Endothelial cell of umbilical vein (primary cell): Measurements from ENCODE around the gene DGKD. TPM values are rescaled to one million over a fixed set of nuclear protein-coding genes. Genes with fewer than 3 reads are reported as not detected.

ENCODE experiments used
- BruUV-seq: library from RNA; stranded (reverse); fragments of 400-500 nt; replicated peaks from 2 replicates; lab custom pipeline; 2021; lab: Mats Ljungman, UMichigan
- CTCF ChIA-PET: fragments of 300-600, 350-600 bp; sonication (Branson Sonifier 250); formaldehyde crosslinking; loops from one replicate; lab custom pipeline; 2021; ENCODE audit warnings: antibody characterized with exemption, inconsistent platforms; lab: Charles Lee
- POLR2A ChIA-PET: fragments of 300-600, 350-600 bp; sonication (Branson Sonifier 250); formaldehyde crosslinking; loops from one replicate; lab custom pipeline; 2021; ENCODE audit warnings: antibody characterized with exemption, inconsistent platforms; lab: Charles Lee
- DNase-seq: peaks from one replicate; pipeline ENCODE4 v3.0.0-alpha.2; 2011; ENCODE audit warnings: low read depth, low spot score
- FAIRE-seq: peaks from 2 replicates; lab custom pipeline; 2011; peaks lifted over from hg19 to GRCh38; lab: Jason Lieb, UNC
- H2AFZ ChIP-seq: 2 replicates; pipeline ENCODE4 v1.6.0; 2012; ENCODE audit warnings: low read depth, low read length, control low read depth, inconsistent platforms
- H3K27ac ChIP-seq: 2 replicates; pipeline ENCODE4 v1.5.1; 2011; ENCODE audit warnings: low read depth, mild to moderate bottlenecking, control low read depth, low read length, moderate library complexity; ENCODE audit not compliant: insufficient read depth
- H3K27me3 ChIP-seq, 2 experiments: 2 replicates each; pipeline versions ENCODE4 v1.6.0 to v1.6.1; 2011; ENCODE audit warnings: low read length in 2 of 2, mixed read lengths in 1 of 2; ENCODE audit not compliant: control insufficient read depth in 2 of 2, insufficient read depth in 2 of 2
- H3K36me3 ChIP-seq, 2 experiments: 2 replicates in 1 of 2; 3 replicates in 1 of 2; pipeline ENCODE4 v1.5.1; 2011; ENCODE audit warnings: low read length in 2 of 2, mild to moderate bottlenecking in 1 of 2, moderate library complexity in 1 of 2; ENCODE audit not compliant: control insufficient read depth in 2 of 2, insufficient read depth in 2 of 2; ENCODE audit errors: extremely low read depth in 1 of 2
- H3K4me1 ChIP-seq: 3 replicates; pipeline ENCODE4 v1.5.1; 2011; ENCODE audit warnings: mild to moderate bottlenecking, low read length; ENCODE audit not compliant: control insufficient read depth, insufficient read depth; ENCODE audit errors: extremely low read depth
- H3K4me2 ChIP-seq: 2 replicates; pipeline ENCODE4 v1.6.1; 2011; ENCODE audit warnings: low read length, control low read depth, mixed read lengths; ENCODE audit not compliant: insufficient read depth
- H3K4me3 ChIP-seq, 3 experiments: fragments of 200-600 bp in 1 of 3; sonication (generic), shearing (Covaris generic) in 1 of 3; replicated peaks in 1 of 3; 2 replicates each; pipeline ENCODE4 v1.5.1; 2011 to 2016; ENCODE audit warnings: control low read depth in 3 of 3, low read length in 3 of 3, mild to moderate bottlenecking in 2 of 3, inconsistent platforms in 1 of 3, low read depth in 1 of 3, moderate library complexity in 1 of 3; ENCODE audit not compliant: insufficient read depth in 1 of 3
- H3K79me2 ChIP-seq: 2 replicates; pipeline ENCODE4 v1.6.0; 2012; ENCODE audit warnings: low read length, inconsistent platforms; ENCODE audit not compliant: control insufficient read depth, insufficient read depth
- H3K9ac ChIP-seq: replicated peaks from 2 replicates; pipeline ENCODE3; 2011; ENCODE audit warnings: low read length, control low read depth; ENCODE audit not compliant: insufficient read depth; ENCODE audit errors: extremely low read depth
- H3K9me1 ChIP-seq: replicated peaks from 3 replicates; pipeline ENCODE4 v1.6.0; 2011; ENCODE audit warnings: mild to moderate bottlenecking, low read length; ENCODE audit not compliant: control insufficient read depth, insufficient read depth; ENCODE audit errors: extremely low read depth
- H3K9me3 ChIP-seq: replicated peaks from 2 replicates; pipeline ENCODE4 v1.5.1; 2012; ENCODE audit warnings: low read length, inconsistent platforms; ENCODE audit not compliant: control insufficient read depth, insufficient read depth
- H4K20me1 ChIP-seq: replicated peaks from 2 replicates; pipeline ENCODE3; 2011; ENCODE audit warnings: mild to moderate bottlenecking, low read length; ENCODE audit not compliant: control insufficient read depth, insufficient read depth; ENCODE audit errors: extremely low read depth
- EZH2 ChIP-seq: IDR thresholded peaks from 2 replicates; pipeline ENCODE4 v1.6.1; 2012; ENCODE audit warnings: borderline replicate concordance, low read depth, mild to moderate bottlenecking, moderate library complexity, low read length, inconsistent platforms; ENCODE audit not compliant: severe bottlenecking
- JUN ChIP-seq: IDR thresholded peaks from 2 replicates; pipeline ENCODE4 v1.6.1; 2011; ENCODE audit warnings: borderline replicate concordance, low read depth; ENCODE audit not compliant: insufficient read length, insufficient read depth
- MYC ChIP-seq: IDR thresholded peaks from one replicate; pipeline ENCODE4 v1.6.1; 2011; ENCODE audit warnings: mild to moderate bottlenecking, low read depth, low read length
- POLR2AphosphoS5 ChIP-seq: IDR thresholded peaks from 2 replicates; pipeline ENCODE4 v1.6.1; 2012; ENCODE audit warnings: low read depth, mild to moderate bottlenecking, control low read depth, low read length, moderate library complexity; ENCODE audit not compliant: insufficient read depth
- dilution Hi-C: fragments of 300-500 bp; cut with MboI; formaldehyde crosslinking; loops from one replicate; pipeline ENCODE4 v1.15.0; 2019; ENCODE audit warnings: low sequenced_read_pairs; ENCODE audit not compliant: extremely low pct_ligation_motif_present
- intact Hi-C: fragments of 100-400 bp; cut with micrococcal nuclease; formaldehyde crosslinking; loops from one replicate; pipeline ENCODE4 v1.10.0; 2022
- polyA plus RNA-seq, 4 experiments: library from polyadenylated mRNA; depleted of rRNA in 3 of 4; stranded (reverse) in 3 of 4; unstranded in 1 of 4; fragments of >200 nt; gene quantifications; 2 replicates each; pipeline versions ENCODE4 v1.2.1 to v1.2.3, GENCODE V29; 2011 to 2012; ENCODE audit warnings: missing spikeins in 1 of 4
- total RNA-seq: library from RNA; stranded (reverse); gene quantifications from 2 replicates; pipeline ENCODE4 v1.2.3, GENCODE V29; 2021

The DGKD gene
- total and polyA plus RNA-seq, 2 donors (not counting 3 experiments of a cell fraction or from before 2014, with no cell fraction given): 10.8 to 36.6 TPM

- H2AFZ ChIP-seq: no peak overlapping the region
Observed at GRCh38 chr2:233314180-233314925, 39.9 kb upstream of the DGKD start.

GRCh38 chr2:233317196-233317943, 36.9 kb upstream of the DGKD start:
- TF ChIP-seq MYC: no peak
- no peak for FAIRE-seq
- CTCF ChIA-PET: interaction anchor here (0.6 to 0.9 kb wide), 2 partner anchors 126 to 671 kb away, joined by 3 to 4 read pairs; no protein-coding TSS in a partner anchor

More at GRCh38 chr2:233314180-233314925, 39.9 kb upstream of the DGKD start:
- H3K36me3 ChIP-seq: no peaks in the 10 kb centered on the region
- ChIA-PET CTCF (no interaction called here), POLR2A (no interaction called here)
- peaks cover 2 to 8% of the 10 kb centered on the region in 2 experiments for H3K27me3 ChIP-seq
- no peaks in the 10 kb centered on the region for H3K79me2 ChIP-seq
- H3K4me1 ChIP-seq: no peaks in the 10 kb centered on the region
- TF ChIP-seq EZH2: no peak
- no peak for TF ChIP-seq POLR2AphosphoS5
- TF ChIP-seq JUN: no peak
- no peak overlapping the region for H3K4me3 ChIP-seq
- H4K20me1 ChIP-seq: no peaks in the 10 kb centered on the region
- DNase-seq (no peak), FAIRE-seq (no peak)
- no TSS peak for BruUV-seq
- dilution Hi-C loops (no loop called here), intact Hi-C loops (no loop called here)
- H3K27ac ChIP-seq: no peak overlapping the region
- no peak overlapping the region for H3K9ac ChIP-seq
- no peaks in the 10 kb centered on the region for H3K9me3 ChIP-seq
- no peak overlapping the region for H3K4me2 ChIP-seq
- H3K9me1 ChIP-seq: no peaks in the 10 kb centered on the region

More at GRCh38 chr2:233317196-233317943, 36.9 kb upstream of the DGKD start:
- H3K4me1 ChIP-seq: no peaks in the 10 kb centered on the region
- BruUV-seq: no TSS peak
- peaks cover 3 to 8% of the 10 kb centered on the region in 2 experiments for H3K27me3 ChIP-seq
- no peaks in the 10 kb centered on the region for H4K20me1 ChIP-seq
- no peak overlapping the region for H3K4me2 ChIP-seq
- H3K9me1 ChIP-seq: no peaks in the 10 kb centered on the region
- H3K9ac ChIP-seq: no peak overlapping the region
- H3K9me3 ChIP-seq: no peaks in the 10 kb centered on the region
- POLR2A ChIA-PET: no interaction called here
- intact Hi-C loops (no loop called here), dilution Hi-C loops (no loop called here)
- H3K36me3 ChIP-seq: no peaks in the 10 kb centered on the region
- H3K79me2 ChIP-seq: no peaks in the 10 kb centered on the region
- no peak for DNase-seq
- no peak overlapping the region for H2AFZ ChIP-seq
- no peak overlapping the region for H3K27ac ChIP-seq
- no peak overlapping the region for H3K4me3 ChIP-seq
